ENCODE measurements around the gene ATE1.
"Not testable (repeated sequence)": the region's sequence is repeated elsewhere in the genome, so short reads cannot be mapped to it uniquely, and the experiment has no call there.

The ATE1 gene

GRCh38 chr10:121781101-121781500, 146.7 kb downstream of the ATE1 start:
- DNase-seq, result no peak

GRCh38 chr10:121774813-121775212, 153.0 kb downstream of the ATE1 start:
- DNase-seq, result no peak

GRCh38 chr10:121774404-121774803, 153.4 kb downstream of the ATE1 start:
- DNase-seq, result no peak

GRCh38 chr10:121772884-121773283, 154.9 kb downstream of the ATE1 start:
- no peak for DNase-seq

- DNase-seq, result no peak
Measured at GRCh38 chr10:121772406-121772805, 155.4 kb downstream of the ATE1 start.

- no peak for DNase-seq
Measured at GRCh38 chr10:121771966-121772365, 155.9 kb downstream of the ATE1 start.

- no peak for DNase-seq
Measured at GRCh38 chr10:121766426-121766825, 161.4 kb downstream of the ATE1 start.

- DNase-seq, result no peak
Measured at GRCh38 chr10:121765204-121765603, 162.6 kb downstream of the ATE1 start.

- DNase-seq, result no peak
Measured at GRCh38 chr10:121764233-121764942, 163.4 kb downstream of the ATE1 start.

- not testable (repeated sequence) for DNase-seq
Measured at GRCh38 chr10:121757241-121757640, 170.6 kb downstream of the ATE1 start.

GRCh38 chr10:121755496-121755895, 172.3 kb downstream of the ATE1 start:
- DNase-seq, result not testable (repeated sequence)

GRCh38 chr10:121754666-121755065, 173.2 kb downstream of the ATE1 start:
- no peak for DNase-seq

- no peak for DNase-seq
Measured at GRCh38 chr10:121753726-121754476, 173.9 kb downstream of the ATE1 start.

- DNase-seq, result no peak
Measured at GRCh38 chr10:121751191-121751760, 176.6 kb downstream of the ATE1 start.

GRCh38 chr10:121747163-121747775, 180.6 kb downstream of the ATE1 start:
- no peak for DNase-seq

- DNase-seq, result no peak
Measured at GRCh38 chr10:121741248-121741792, 186.5 kb downstream of the ATE1 start.

- DNase-seq, result no peak
Measured at GRCh38 chr10:121740069-121740468, 187.8 kb downstream of the ATE1 start.

GRCh38 chr10:121739114-121739513, 188.7 kb downstream of the ATE1 start:
- DNase-seq, result no peak

GRCh38 chr10:121736315-121737130, 191.3 kb downstream of the ATE1 start:
- DNase-seq, result no peak

- DNase-seq, result no peak
Measured at GRCh38 chr10:121735263-121735662, 192.6 kb downstream of the ATE1 start.

- peak in 1 of 2 donors; percentile 14 for DNase-seq
Measured at GRCh38 chr10:121734589-121735045, 193.2 kb downstream of the ATE1 start.

Data from CD4-positive, alpha-beta T cell treated with Interferon alpha-2 for 1 hour (primary cell).